Activated T-cell treated with anti-CD3 and anti-CD28 coated beads, Interleukin-2, amount 50 U/mL, for 72 hours (primary cell): ENCODE measurements around the gene FOXG1. TPM values are rescaled to one million over a fixed set of nuclear protein-coding genes. Genes with fewer than 3 reads are reported as not detected.

Experiments
- ATAC-seq, 2 donors: fragments of 150-1000 bp; cut with Tn5 transposase; replicated peaks in 1 of 2; 2 replicates each; pipeline ENCODE4 v1.10.0; 2021; ENCODE audit warnings: moderate library complexity in 2 of 2, mild to moderate bottlenecking in 1 of 2
- DNase-seq, 2 donors: peaks; one replicate each; pipeline ENCODE4 v3.0.0; 2021 to 2022; ENCODE audit warnings: mixed read lengths in 1 of 2
- H3K27ac Mint-ChIP-seq: one replicate; pipeline ENCODE4 v1.8.0; 2022; ENCODE audit warnings: mild to moderate bottlenecking, moderate library complexity, mixed read lengths
- H3K27me3 Mint-ChIP-seq: one replicate; pipeline ENCODE4 v1.8.0; 2022; ENCODE audit warnings: low read depth, mixed read lengths
- H3K36me3 Mint-ChIP-seq, 2 donors: one replicate each; pipeline ENCODE4 v1.8.0; 2022; ENCODE audit warnings: mixed read lengths in 2 of 2, mild to moderate bottlenecking in 1 of 2; ENCODE audit not compliant: insufficient read depth in 2 of 2
- H3K4me1 Mint-ChIP-seq: one replicate; pipeline ENCODE4 v1.8.0; 2022; ENCODE audit warnings: low read depth, mixed read lengths
- H3K4me3 Mint-ChIP-seq, 2 donors: one replicate each; pipeline ENCODE4 v1.8.0; 2022; ENCODE audit warnings: mild to moderate bottlenecking in 2 of 2, mixed read lengths in 2 of 2, moderate library complexity in 2 of 2
- H3K9me3 Mint-ChIP-seq, 2 donors: one replicate each; pipeline ENCODE4 v1.8.0; 2022; ENCODE audit warnings: mixed read lengths in 2 of 2
- total RNA-seq, 2 donors: library from RNA; stranded (reverse); gene quantifications; one replicate each; pipeline ENCODE4 v1.2.3, GENCODE V29; 2022

The FOXG1 gene
- total RNA-seq, 2 donors from 2014 or later = not detected

DNA sequence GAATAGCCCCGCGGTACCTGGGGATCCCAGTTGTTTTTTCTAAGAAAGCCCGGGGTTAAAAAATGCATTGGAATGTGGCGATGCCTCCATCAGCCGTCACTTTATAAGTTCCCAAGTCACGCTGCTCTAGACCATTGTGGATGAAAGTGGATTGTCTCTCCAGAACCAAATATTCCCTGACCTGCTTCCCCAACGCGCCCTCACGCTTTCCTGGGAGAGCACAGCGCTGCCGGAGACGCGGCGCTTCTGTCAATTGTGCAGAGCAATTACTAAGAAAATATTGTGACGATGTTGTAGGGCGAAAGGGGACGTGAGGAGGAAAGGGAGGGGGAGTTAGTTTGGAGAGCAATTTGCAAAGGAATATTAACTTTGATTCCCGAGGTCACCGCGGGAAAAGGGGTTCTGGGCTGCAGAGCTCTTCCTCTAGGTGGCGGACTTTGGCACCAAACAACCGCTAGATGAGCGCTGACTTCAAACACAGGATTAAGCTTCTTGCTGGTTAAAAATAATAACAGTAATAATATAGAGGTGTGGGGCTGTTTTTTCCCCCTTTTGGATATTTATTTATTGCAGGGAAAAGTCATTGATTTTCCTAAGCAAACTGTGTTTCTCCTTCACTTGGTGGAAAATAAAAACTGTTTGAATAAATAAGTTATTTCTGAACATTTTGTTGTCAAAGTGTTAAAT, 9.6 kb upstream of the FOXG1 start:
- no peak overlapping the region for H3K4me3 Mint-ChIP-seq
- H3K9me3 Mint-ChIP-seq = peaks cover 0 to 3% of the 10 kb centered on the region in 2 donors
- DNase-seq = no peak
- no peak overlapping the region for H3K27ac Mint-ChIP-seq
- ATAC-seq = no peak
- peaks cover 72% of the 10 kb centered on the region for H3K27me3 Mint-ChIP-seq
- H3K4me1 Mint-ChIP-seq = no peaks in the 10 kb centered on the region
- peaks cover 5 to 14% of the 10 kb centered on the region in 2 donors for H3K36me3 Mint-ChIP-seq

DNA sequence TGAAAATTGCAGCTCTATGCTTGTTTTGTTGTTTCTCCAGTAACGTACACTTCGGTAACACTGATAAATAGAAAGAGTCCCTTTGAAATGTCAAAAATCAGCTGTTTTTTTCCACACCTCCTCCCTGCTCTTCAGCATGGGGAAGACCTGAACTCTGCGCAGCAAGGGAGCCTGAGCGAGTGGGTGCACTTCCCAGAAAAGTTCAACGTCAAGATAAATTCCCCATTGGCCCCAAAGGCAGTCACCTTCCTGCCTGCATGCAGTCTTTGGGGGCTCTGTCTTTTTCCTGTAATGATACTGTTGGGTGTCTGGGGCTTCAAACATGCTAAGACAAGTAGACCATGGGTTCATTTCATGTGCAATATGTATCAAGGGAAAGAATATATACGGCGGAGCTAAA, 8.8 kb upstream of the FOXG1 start:
- Mint-ChIP-seq H3K27me3 (peaks cover 80% of the 10 kb centered on the region), H3K4me1 (no peaks in the 10 kb centered on the region), H3K4me3 (no peak overlapping the region), H3K27ac (no peak overlapping the region), H3K36me3 (peaks cover 6 to 16% of the 10 kb centered on the region in 2 donors), H3K9me3 (peaks cover 0 to 3% of the 10 kb centered on the region in 2 donors)
- DNase-seq (no peak), ATAC-seq (no peak)

DNA sequence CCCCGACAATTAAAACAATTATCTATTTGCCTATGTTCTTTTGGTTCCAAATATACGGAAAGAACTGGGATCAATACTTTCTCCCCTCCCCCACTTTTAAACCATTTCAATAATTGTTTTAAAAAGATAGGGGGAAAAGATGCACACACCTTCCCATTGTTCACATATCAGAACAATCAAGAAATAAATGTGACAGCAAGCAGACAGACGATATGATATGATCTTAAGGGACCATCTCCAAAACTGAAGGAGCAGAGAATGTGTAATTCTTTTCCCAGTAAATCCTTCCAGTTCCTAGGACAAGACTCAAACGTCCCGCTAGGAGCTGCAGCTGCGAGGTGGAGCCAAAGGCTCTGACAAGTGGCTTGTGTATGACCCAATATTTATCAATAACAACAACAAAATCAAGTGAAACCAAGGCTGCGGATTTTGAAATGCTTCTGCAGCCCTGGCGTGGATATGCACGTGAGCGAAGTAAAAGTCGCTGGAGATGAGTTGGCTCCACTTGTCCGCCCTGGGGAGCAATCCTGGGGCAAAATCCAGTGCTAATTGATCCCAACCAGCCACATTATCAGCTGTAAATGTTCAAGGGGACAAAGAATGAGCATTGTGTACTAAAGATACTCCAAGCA, 8.2 kb upstream of the FOXG1 start:
- Mint-ChIP-seq H3K27me3 (peaks cover 80% of the 10 kb centered on the region), H3K9me3 (peaks cover 0 to 3% of the 10 kb centered on the region in 2 donors), H3K36me3 (peaks cover 7 to 16% of the 10 kb centered on the region in 2 donors), H3K4me3 (no peak overlapping the region), H3K4me1 (no peaks in the 10 kb centered on the region), H3K27ac (no peak overlapping the region)
- ATAC-seq (no peak), DNase-seq (no peak)

DNA sequence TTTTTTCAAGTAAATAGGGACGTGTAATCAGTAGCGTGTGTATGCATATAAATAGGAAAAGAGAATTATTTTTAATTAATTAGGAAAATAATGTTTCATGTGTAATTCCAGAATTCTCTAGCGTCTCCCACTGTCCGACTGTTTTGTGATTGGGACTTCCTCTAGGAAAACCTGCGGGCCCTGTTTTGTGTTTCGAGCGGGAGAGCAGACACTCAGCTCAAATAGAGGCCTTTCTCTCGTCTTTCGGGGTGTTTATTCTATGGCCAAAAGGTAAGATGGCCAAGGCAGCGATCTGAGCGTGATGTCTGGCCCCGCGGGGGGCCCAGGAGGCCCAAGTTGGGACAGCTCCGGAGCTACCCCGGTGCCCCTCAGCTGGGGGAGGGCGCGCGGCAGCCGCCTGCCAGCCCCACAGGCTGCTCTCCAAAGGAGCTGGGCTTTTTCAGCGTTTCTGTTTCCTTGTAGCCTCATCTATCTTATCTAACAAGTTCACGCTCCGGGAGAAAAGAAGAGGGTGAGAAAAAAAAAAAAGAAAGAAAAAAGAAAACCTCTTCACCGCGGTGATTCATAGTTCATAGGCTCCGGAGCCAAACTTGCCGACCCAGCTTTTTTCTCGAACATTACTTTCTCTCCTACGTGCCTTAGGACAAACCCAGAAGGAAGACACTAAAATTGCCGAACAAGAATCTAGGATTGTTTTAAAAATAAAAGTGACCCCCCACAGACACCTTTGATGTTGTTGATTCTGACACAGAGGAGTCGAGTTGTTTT, 7.5 kb upstream of the FOXG1 start:
- Mint-ChIP-seq H3K4me3 (no peak overlapping the region), H3K4me1 (no peaks in the 10 kb centered on the region), H3K27me3 (peaks cover 87% of the 10 kb centered on the region), H3K9me3 (peaks cover 0 to 3% of the 10 kb centered on the region in 2 donors), H3K27ac (no peak overlapping the region), H3K36me3 (peaks cover 7 to 16% of the 10 kb centered on the region in 2 donors)
- DNase-seq (no peak), ATAC-seq (no peak)

DNA sequence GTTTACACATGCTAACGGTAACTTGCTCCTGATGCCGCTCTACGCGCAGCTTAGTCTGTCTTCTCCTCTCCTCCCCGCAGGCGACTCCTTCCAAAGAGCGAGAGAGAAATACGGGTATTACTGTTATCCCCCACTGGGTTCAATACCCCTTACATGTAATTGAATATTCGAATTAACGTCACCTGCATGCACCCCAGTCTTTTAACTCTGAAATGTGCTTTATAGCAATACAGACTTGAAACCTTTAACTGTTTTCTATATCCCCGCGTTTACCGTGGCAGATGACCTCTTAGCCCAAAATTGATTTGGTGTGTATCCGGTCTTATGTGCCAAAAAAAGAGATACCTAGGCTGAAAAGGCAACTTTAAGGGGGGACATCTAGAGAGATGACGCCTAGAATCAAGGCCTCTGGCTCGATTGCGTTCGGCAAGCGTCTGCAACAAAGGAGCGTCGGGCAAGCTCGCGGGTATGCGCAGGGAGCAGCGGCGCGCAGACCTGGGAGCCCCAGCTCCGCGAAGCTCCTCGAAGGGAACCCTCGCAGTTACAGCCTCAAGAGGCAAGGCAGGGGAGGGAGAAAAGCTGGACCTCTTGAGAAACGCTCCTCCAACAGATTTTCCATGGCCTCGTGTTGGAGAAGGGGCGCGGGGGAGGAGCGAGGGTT, 6.8 kb upstream of the FOXG1 start:
- no peak for ATAC-seq
- H3K9me3 Mint-ChIP-seq = peaks cover 0 to 3% of the 10 kb centered on the region in 2 donors
- H3K27me3 Mint-ChIP-seq = peaks cover 90% of the 10 kb centered on the region
- H3K4me1 Mint-ChIP-seq = no peaks in the 10 kb centered on the region
- DNase-seq = no peak
- peak overlapping the region; percentile 4 for H3K27ac Mint-ChIP-seq
- H3K36me3 Mint-ChIP-seq = peaks cover 7 to 16% of the 10 kb centered on the region in 2 donors
- no peak overlapping the region for H3K4me3 Mint-ChIP-seq

DNA sequence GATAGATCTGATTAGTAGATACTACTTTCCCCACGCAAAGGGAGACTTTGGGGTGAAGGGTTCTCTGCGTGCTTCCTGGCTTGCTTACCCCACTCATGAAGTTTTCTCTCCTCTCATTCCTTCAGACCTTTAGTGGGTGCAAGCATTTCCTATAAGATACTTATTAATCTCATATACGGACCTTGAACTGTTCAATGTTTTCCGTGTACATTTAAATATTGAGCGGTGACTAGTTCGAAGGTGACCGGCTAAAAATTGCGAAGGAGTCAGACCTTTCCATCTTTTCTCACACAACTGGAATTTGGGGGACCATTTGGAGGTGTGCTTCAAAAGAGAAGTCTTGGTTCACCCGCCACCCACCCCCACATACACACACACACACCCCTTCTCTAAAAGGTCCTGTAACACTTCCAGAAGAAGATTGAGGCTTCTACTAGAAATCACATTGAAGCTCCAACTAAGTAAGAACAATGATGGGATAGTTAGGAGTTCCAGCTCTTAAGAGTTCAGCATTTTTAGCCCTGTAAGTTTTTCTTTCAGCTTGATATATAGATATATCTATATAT, 6.1 kb upstream of the FOXG1 start:
- Mint-ChIP-seq H3K27me3 (peaks cover 90% of the 10 kb centered on the region), H3K9me3 (peaks cover 0 to 3% of the 10 kb centered on the region in 2 donors), H3K27ac (no peak overlapping the region), H3K4me3 (no peak overlapping the region), H3K36me3 (peaks cover 8 to 14% of the 10 kb centered on the region in 2 donors), H3K4me1 (peaks cover 4% of the 10 kb centered on the region)
- no peak for DNase-seq
- no peak for ATAC-seq

DNA sequence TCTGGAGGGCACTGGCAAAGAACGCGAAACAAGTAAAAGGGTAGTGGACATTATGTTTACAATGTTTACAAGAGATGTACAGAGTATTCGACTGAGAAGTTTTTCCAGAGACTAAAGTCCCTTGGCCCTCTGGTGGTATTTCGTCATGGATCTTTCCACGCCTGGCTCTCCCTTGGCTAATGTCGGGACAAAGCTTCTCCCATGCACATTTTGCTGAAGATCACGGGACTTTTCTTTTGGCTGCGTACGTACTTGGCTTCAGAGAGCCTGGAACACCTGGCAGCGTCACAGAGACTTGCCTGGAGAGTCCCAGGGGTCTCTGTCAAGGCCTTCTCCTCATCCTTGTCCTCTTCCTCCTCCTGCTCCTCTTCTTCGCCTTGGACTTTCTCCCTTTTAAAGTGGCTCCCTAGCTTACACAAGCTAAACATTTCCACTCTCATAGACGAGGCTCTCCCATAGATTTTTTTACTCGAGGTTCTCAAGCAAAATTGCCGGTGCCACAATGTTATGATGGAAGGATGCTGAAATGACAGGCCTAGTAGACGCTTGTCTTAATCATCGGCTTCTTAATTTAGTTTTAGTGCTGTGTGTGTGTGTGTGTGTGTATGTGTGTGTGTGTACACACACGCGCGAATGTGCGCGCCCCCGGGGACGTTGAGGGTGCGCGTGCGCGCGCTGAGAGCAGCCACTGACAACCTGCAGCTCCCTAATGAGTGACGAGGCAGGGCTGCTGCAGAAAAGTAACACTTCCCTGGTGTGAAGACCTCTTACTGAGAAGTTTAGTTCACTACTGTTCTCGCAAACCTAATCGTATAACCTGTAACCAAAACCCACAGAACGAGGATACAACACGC, 4.9 kb upstream of the FOXG1 start:
- Mint-ChIP-seq H3K36me3 (peaks cover 9 to 12% of the 10 kb centered on the region in 2 donors), H3K27me3 (peaks cover 87% of the 10 kb centered on the region), H3K9me3 (peaks cover 1 to 3% of the 10 kb centered on the region in 2 donors), H3K4me1 (peaks cover 10% of the 10 kb centered on the region), H3K27ac (no peak overlapping the region), H3K4me3 (no peak overlapping the region)
- ATAC-seq (no peak), DNase-seq (no peak)

DNA sequence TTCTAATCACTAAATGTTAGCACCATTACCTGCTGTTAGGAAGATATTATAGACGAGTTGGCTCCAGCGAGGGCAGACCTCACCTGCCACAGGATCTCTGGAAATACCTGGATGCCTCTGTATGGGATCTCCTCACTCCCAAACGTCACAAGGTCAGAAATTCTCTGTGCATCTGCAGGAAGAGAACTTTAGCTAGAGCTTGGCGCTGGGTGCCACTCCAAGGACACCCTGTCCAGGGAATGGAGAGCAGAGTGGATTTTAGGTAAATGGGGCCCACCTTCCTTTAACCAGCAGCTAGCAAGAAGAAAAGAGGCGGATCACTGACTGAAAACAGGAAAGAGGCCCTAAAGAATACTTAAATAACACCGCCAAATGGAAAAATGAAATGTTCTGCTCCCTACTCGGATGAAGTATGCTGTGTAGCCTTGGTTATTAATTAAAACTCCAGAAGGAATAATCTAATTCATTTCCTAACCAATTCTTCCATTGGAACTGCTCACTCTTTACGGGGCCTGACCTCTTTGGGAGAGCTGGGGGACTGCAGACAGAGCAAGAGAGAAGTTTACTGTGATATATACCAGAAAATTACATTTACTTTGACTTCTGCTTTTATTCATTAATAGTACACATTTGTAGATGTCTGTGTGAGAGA, 4.2 kb upstream of the FOXG1 start:
- peaks cover 79% of the 10 kb centered on the region for H3K27me3 Mint-ChIP-seq
- H3K36me3 Mint-ChIP-seq = peaks cover 10 to 12% of the 10 kb centered on the region in 2 donors
- H3K27ac Mint-ChIP-seq = no peak overlapping the region

DNA sequence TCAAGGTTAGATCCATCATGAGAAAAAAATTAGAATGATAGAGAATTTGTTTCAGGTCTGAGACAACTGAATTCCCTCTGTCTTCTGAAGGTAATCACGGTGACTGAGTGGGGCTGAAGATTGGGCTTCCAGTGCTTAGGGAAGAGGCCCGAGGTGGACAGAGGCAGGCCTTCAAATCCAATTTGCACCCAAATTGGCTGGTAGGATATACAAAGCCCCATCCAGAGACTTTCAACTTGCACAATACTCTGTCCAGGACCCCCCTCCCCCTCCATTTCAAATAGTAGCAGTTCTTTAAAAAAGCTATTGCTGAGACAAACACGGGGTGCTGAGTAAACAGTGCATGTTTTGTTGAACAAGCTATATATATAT, 3.6 kb upstream of the FOXG1 start:
- H3K4me1 Mint-ChIP-seq = peaks cover 10% of the 10 kb centered on the region
- peaks cover 76% of the 10 kb centered on the region for H3K27me3 Mint-ChIP-seq
- peaks cover 11 to 12% of the 10 kb centered on the region in 2 donors for H3K36me3 Mint-ChIP-seq
- H3K4me3 Mint-ChIP-seq = no peak overlapping the region
- DNase-seq (no peak), ATAC-seq (no peak)
- no peak overlapping the region for H3K27ac Mint-ChIP-seq
- peaks cover 1 to 5% of the 10 kb centered on the region in 2 donors for H3K9me3 Mint-ChIP-seq

More for the DNA sequence above, 4.2 kb upstream of the FOXG1 start:
- DNase-seq (no peak), ATAC-seq (no peak)
- peaks cover 1 to 5% of the 10 kb centered on the region in 2 donors for H3K9me3 Mint-ChIP-seq
- peaks cover 10% of the 10 kb centered on the region for H3K4me1 Mint-ChIP-seq
- no peak overlapping the region for H3K4me3 Mint-ChIP-seq

DNA sequence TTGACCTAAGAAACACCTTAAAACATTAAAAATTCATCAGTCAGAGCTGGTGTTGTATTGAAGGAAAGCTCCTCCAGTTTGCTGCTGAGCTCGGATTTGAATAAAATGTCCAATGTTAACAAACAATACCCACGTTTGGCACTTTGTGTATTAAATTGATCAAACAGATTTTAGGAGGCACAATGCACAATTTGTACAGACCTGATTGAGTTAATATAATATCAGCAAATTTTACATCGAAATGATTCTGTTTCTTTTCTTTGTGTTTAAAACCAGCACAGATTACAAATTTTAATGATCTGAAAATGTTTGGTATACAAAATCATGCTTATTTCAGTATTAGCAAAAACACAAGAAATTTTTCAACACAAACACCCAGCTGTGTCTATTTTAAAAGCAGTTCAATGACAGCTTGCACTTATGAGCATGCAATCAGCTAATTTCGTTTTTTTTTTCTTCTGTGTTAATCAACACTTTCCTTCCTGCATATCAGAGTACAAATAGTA, 2.8 kb upstream of the FOXG1 start:
- Mint-ChIP-seq H3K4me1 (peaks cover 17% of the 10 kb centered on the region), H3K27ac (no peak overlapping the region), H3K9me3 (peaks cover 1 to 10% of the 10 kb centered on the region in 2 donors), H3K4me3 (no peak overlapping the region), H3K36me3 (peaks cover 15 to 17% of the 10 kb centered on the region in 2 donors), H3K27me3 (peaks cover 76% of the 10 kb centered on the region)
- DNase-seq = no peak
- ATAC-seq = no peak

DNA sequence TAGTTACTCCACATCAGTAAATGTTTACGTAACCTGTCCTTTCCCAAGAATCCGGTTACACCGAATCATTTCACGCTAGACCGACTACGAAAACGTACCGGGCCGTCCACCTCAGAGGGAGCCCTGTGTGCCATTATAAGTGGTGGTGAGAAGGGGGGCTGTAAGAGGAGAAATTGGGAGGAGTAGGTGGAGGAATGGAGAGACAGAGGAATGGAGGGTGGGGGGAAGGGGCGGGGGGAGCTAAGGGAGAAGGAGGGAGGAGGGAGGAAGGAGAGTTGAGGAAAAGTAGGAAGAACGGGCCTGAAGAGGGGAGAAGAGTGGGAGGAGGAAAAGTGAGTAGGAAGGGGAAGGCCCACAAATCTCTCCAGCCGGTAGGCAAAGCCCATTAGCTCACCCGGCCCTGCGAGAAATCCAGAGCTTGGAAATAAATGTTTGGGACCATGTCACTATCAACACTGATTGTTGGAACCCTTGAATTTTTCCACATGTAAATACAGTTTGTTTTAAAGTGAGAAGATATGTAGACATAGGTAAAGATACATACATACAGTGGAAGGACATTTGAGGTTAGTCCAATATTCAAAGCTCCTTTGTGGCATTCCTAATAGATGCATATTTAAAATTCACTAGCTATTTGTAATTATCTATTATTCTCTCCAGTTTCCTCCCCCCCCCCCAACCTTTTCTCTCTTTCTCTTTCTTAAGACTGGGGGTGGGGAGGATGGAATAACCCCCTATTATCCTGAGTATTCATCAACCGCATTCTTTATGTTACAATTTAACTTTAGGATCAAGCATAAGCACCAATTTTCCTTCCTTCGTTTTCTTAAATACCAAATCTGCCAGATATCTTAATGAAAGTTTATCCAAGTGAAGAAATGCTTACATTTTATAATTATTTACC, 2.1 kb upstream of the FOXG1 start:
- Mint-ChIP-seq H3K9me3 (peaks cover 1 to 10% of the 10 kb centered on the region in 2 donors), H3K27ac (no peak overlapping the region), H3K27me3 (peaks cover 73% of the 10 kb centered on the region), H3K36me3 (peaks cover 14 to 17% of the 10 kb centered on the region in 2 donors), H3K4me1 (peaks cover 17% of the 10 kb centered on the region), H3K4me3 (no peak overlapping the region)
- ATAC-seq = no peak
- DNase-seq = no peak
